Right lobe of liver (tissue), 6 donors: ENCODE data around the gene CDAN1. TPM values are rescaled to one million over a fixed set of nuclear protein-coding genes. Genes with fewer than 3 reads are reported as not detected.

Experiments
- ATAC-seq, 4 donors: fragments of 200-7000 bp; cut with Tn5 transposase; one replicate each; pipeline ENCODE4 v1.9.1; 2020; ENCODE audit warnings: mild to moderate bottlenecking in 4 of 4, moderate library complexity in 4 of 4
- DNase-seq, 3 donors: peaks; one replicate each; pipeline ENCODE4 v3.0.0-alpha.2; 2020
- H3K27ac ChIP-seq, 3 donors: fragments of 200-600 bp; one replicate each; pipeline ENCODE4 v1.8.0; 2022
- H3K27me3 ChIP-seq, 2 donors: fragments of 200-600 bp; one replicate each; pipeline ENCODE4 v1.8.0; 2022
- H3K36me3 ChIP-seq, 4 donors: fragments of 200-600 bp; sonication (generic) in 1 of 4; one replicate each; pipeline versions ENCODE4 v1.5.1 to v1.8.0; 2017 to 2022; ENCODE audit warnings: control low read depth in 1 of 4
- H3K4me1 ChIP-seq, 4 donors: fragments of 200-600 bp; sonication (generic) in 1 of 4; one replicate each; pipeline versions ENCODE4 v1.5.1 to v1.8.0; 2017 to 2022; ENCODE audit warnings: control low read depth in 1 of 4
- H3K4me3 ChIP-seq, 3 donors: fragments of 200-600 bp; one replicate each; pipeline ENCODE4 v1.8.0; 2022
- H3K9me3 ChIP-seq, 4 donors: fragments of 200-600 bp; sonication (generic) in 1 of 4; one replicate each; pipeline versions ENCODE4 v1.5.1 to v1.8.0; 2017 to 2022; ENCODE audit warnings: control low read depth in 1 of 4
- CTCF ChIP-seq, 4 donors: fragments of 200-600 bp in 3 of 4; fragments of 450-650 bp in 1 of 4; IDR thresholded peaks; one replicate each; pipeline versions ENCODE4 v1.5.1 to v1.8.0; 2016 to 2022; ENCODE audit warnings: antibody characterized with exemption in 4 of 4, mild to moderate bottlenecking in 2 of 4
- POLR2A ChIP-seq: fragments of 450-650 bp; IDR thresholded peaks from one replicate; pipeline ENCODE4 v1.6.1; 2017; ENCODE audit warnings: antibody characterized with exemption, mild to moderate bottlenecking
- WGBS: methylation state at CpG from one replicate; pipeline ENCODE4 v1.1.6; 2018; ENCODE audit warnings: low coverage, low lambda C conversion rate; ENCODE audit not compliant: insufficient coverage; ENCODE audit errors: missing lambda C conversion rate; 5-methylcytosine and 5-hydroxymethylcytosine counted together
- intact Hi-C, 2 donors: fragments of 100-400 bp; cut with DNase I; formaldehyde crosslinking; loops; one replicate each; pipeline versions ENCODE4 v1.11.2 to v1.14.1; 2022
- total RNA-seq, 6 experiments: library from RNA; depleted of rRNA in 2 of 6; stranded (reverse); fragments of >200 nt in 2 of 6; fragmentation: NEBNext Ultra II Directional in 3 of 6; extraction: Animal tissue kit (Norgen Biotek cat#: 25700) in 3 of 6; gene quantifications; one replicate each; pipeline versions ENCODE4 v1.1.0 to v1.2.4, GENCODE V29; 2016 to 2023
- donor health status: DM: no; HTN: yes; CAD: no.
- donor health status: DM: no; HTN: no; CAD: no.
- donor health status: DM: no; HTN: no; CAD: no.
- donor health status: DM: no; HTN: yes; CAD: no.
- donor health status: DM: no; HTN: yes; CAD: no.

The CDAN1 gene
- total RNA-seq, 6 experiments from 2014 or later, result 5.0 to 8.2 (median 6.3) TPM

- no peak overlapping the region for H3K4me3 ChIP-seq
- H3K27me3 ChIP-seq, result no peaks in the 10 kb centered on the region
- peaks cover 0 to 18% (median 2%) of the 10 kb centered on the region in 4 donors for H3K4me1 ChIP-seq
- DNase-seq (no peak), ATAC-seq (no peak)
- 96% methylated on average over 4 of the region's 4 CpGs for WGBS
- TF ChIP-seq CTCF (IDR thresholded peaks at IDR 0.05) (no peak), POLR2A (no peak)
- no peaks in the 10 kb centered on the region for H3K9me3 ChIP-seq
- intact Hi-C loops, result no loop called here
- H3K36me3 ChIP-seq, result no peaks in the 10 kb centered on the region
- no peak overlapping the region for H3K27ac ChIP-seq
Observed at GRCh38 chr15:42742149-42742548, 5.2 kb upstream of the CDAN1 start.

- H3K27me3 ChIP-seq, result no peaks in the 10 kb centered on the region
- no peak for TF ChIP-seq CTCF (IDR thresholded peaks at IDR 0.05)
- peaks cover 0 to 18% (median 2%) of the 10 kb centered on the region in 4 donors for H3K4me1 ChIP-seq
- intact Hi-C loops, result no loop called here
- no peaks in the 10 kb centered on the region for H3K9me3 ChIP-seq
- H3K27ac ChIP-seq, result no peak overlapping the region
- no peak overlapping the region for H3K4me3 ChIP-seq
- H3K36me3 ChIP-seq, result no peaks in the 10 kb centered on the region
- DNase-seq, result no peak
- WGBS, result 87% methylated on average over 2 of the region's 2 CpGs
- no peak for ATAC-seq
Observed at GRCh38 chr15:42741710-42742109, 4.8 kb upstream of the CDAN1 start.

GRCh38 chr15:42737529-42738328 is 801 bp upstream of the CDAN1 start:
- peak overlapping the region; percentile 89 to 99 (median 91) for H3K4me3 ChIP-seq
- no peak for DNase-seq
- 71% methylated on average over 17 of the region's 21 CpGs for WGBS
- H3K36me3 ChIP-seq, result peaks cover 0 to 21% (median 5%) of the 10 kb centered on the region in 4 donors
- peaks cover 0 to 14% (median 2%) of the 10 kb centered on the region in 4 donors for H3K4me1 ChIP-seq
- no peaks in the 10 kb centered on the region for H3K9me3 ChIP-seq
- intact Hi-C loops, result no loop called here
- ATAC-seq, result peak in 2 of 4 donors; percentile 2 to 8
- H3K27me3 ChIP-seq, result no peaks in the 10 kb centered on the region
- no peak for TF ChIP-seq POLR2A
- TF ChIP-seq CTCF (IDR thresholded peaks at IDR 0.05), result no peak
- H3K27ac ChIP-seq, result peak overlapping the region; percentile 62 to 81 (median 66)

GRCh38 chr15:42736178-42736792 is 643 bp downstream of the CDAN1 start:
- peak; percentile 16 to 31 (median 22) for ATAC-seq
- Histone ChIP-seq H3K9me3 (no peaks in the 10 kb centered on the region), H3K27me3 (no peaks in the 10 kb centered on the region), H3K4me1 (peaks cover 0 to 14% (median 2%) of the 10 kb centered on the region in 4 donors), H3K27ac (peak overlapping the region; percentile 29 to 81 (median 34)), H3K4me3 (peak overlapping the region; percentile 89 to 99 (median 91)), H3K36me3 (peaks cover 0 to 36% (median 12%) of the 10 kb centered on the region in 4 donors)
- WGBS, result 15% methylated on average over 5 of the region's 55 CpGs
- intact Hi-C loops, result no loop called here
- peak in 1 of 3 donors; percentile 30 for DNase-seq
- no peak for TF ChIP-seq POLR2A
- TF ChIP-seq CTCF (IDR thresholded peaks at IDR 0.05), result no peak
